ENCODE measurements around the gene NEDD8. TPM values are rescaled to one million over a fixed set of nuclear protein-coding genes. Genes with fewer than 3 reads are reported as not detected.

Gene NEDD8
- total RNA-seq, 1 experiment from 2014 or later = 178 TPM

- ChIA-PET POLR2A (interaction anchor here (1.7 kb wide), 1 partner anchor 8 kb away, joined by 7 read pairs; the partner anchor contains the start of gene TINF2), CTCF (no interaction called here)
Measured at GRCh38 chr14:24250354-24250753, 18.2 kb upstream of the NEDD8 start.

More at GRCh38 chr14:24250354-24250753, 18.2 kb upstream of the NEDD8 start:
- TF ChIP-seq FOSL1 (IDR thresholded peaks at IDR 0.05; ENCODE audit: low read depth) (no peak), POLR2AphosphoS5 (IDR thresholded peaks at IDR 0.05; ENCODE audit: low read depth, low read length) (no peak), JUND (IDR thresholded peaks at IDR 0.05) (no peak), CTCF (IDR thresholded peaks at IDR 0.05 in 2 of 3, conservative IDR thresholded peaks at IDR 0.05 in 1 of 3; ENCODE audit: borderline replicate concordance in 1 of 3, insufficient read depth in 1 of 3, low read depth in 2 of 3, low read length in 2 of 3) (no peak), EZH2 (IDR thresholded peaks at IDR 0.05) (no peak)
- TF ChIP-seq, protein P1, sequence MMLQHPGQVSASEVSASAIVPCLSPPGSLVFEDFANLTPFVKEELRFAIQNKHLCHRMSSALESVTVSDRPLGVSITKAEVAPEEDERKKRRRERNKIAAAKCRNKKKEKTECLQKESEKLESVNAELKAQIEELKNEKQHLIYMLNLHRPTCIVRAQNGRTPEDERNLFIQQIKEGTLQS (IDR thresholded peaks at IDR 0.05) = no peak
- H3K9ac ChIP-seq (ENCODE audit: low read length) = no peak overlapping the region
- ATAC-seq (no peak), DNase-seq (ENCODE audit: low read depth, low spot score) (no peak)
- no peak overlapping the region for H3K4me3 ChIP-seq (replicated peaks in 1 of 2; ENCODE audit: low read depth in 1 of 2, low read length in 2 of 2)
- intact Hi-C loops (cut with micrococcal nuclease) = no loop called here
- no peaks in the 10 kb centered on the region for H3K79me2 ChIP-seq (ENCODE audit: insufficient read depth, low read length)
- no TSS peak for BruUV-seq (replicated peaks)
- H3K9me2 ChIP-seq (ENCODE audit: insufficient read depth) = no peaks in the 10 kb centered on the region
- H3K4me2 ChIP-seq (ENCODE audit: low read length) = no peak overlapping the region
- RAD21 ChIA-PET (ENCODE audit: low non-redundant PET in 1 of 2, low total read pairs in 2 of 2, uncharacterized antibody in 2 of 2, unreplicated experiment in 2 of 2) = no interaction called here
- H3K27me3 ChIP-seq (ENCODE audit: insufficient read depth, low read length) = no peaks in the 10 kb centered on the region
- no peaks in the 10 kb centered on the region for H3K9me3 ChIP-seq (ENCODE audit: control insufficient read depth in 1 of 2, insufficient read depth in 1 of 2, low read depth in 1 of 2, low read length in 2 of 2)
- H3K36me3 ChIP-seq (ENCODE audit: control insufficient read depth in 1 of 2, insufficient read depth in 2 of 2, low read length in 2 of 2) = no peaks in the 10 kb centered on the region; a peak in 1 of 4 replicates
- no peak overlapping the region for H3K27ac ChIP-seq (ENCODE audit: low read depth, low read length)
- H3K4me1 ChIP-seq (ENCODE audit: control insufficient read depth in 1 of 2, insufficient read depth in 2 of 2, low read length in 2 of 2) = peaks cover 0 to 5% of the 10 kb centered on the region in 2 experiments; a peak in 1 of 4 replicates
- no peak overlapping the region for H2AFZ ChIP-seq (ENCODE audit: low read depth, low read length, poor library complexity, severe bottlenecking)
- H4K20me1 ChIP-seq (ENCODE audit: insufficient read depth) = no peaks in the 10 kb centered on the region

Data from HCT116 (cell line).